OCI-LY7 (cell line): ENCODE results near the gene MTURN. TPM values are rescaled to one million over a fixed set of nuclear protein-coding genes. Genes with fewer than 3 reads are reported as not detected.
A peak's percentile ranks its signal among the peaks of the same experiment; 100 is the strongest.

Experiments
- Bru-seq: library from RNA; stranded (reverse); fragments of 400-500 nt; gene quantifications from one replicate; lab custom pipeline; 2021; lab: Mats Ljungman, UMichigan
- BruChase-seq, 2 experiments: library from RNA; stranded (reverse); fragments of 400-500 nt; gene quantifications; one replicate each; lab custom pipeline; 2021; lab: Mats Ljungman, UMichigan
- BruUV-seq: library from RNA; stranded (reverse); fragments of 400-500 nt; replicated peaks from 2 replicates; lab custom pipeline; 2021; lab: Mats Ljungman, UMichigan
- CTCF ChIA-PET: fragments of 300-600 bp; sonication (Branson Sonifier 250); formaldehyde crosslinking; loops from one replicate; lab custom pipeline; 2022; ENCODE audit warnings: antibody characterized with exemption; ENCODE audit not compliant: unreplicated experiment; lab: Charles Lee
- POLR2A ChIA-PET: fragments of 300-600 bp; sonication (Branson Sonifier 250); formaldehyde crosslinking; loops from one replicate; lab custom pipeline; 2022; ENCODE audit warnings: antibody characterized with exemption; lab: Charles Lee
- DNase-seq: peaks from one replicate; pipeline ENCODE4 v3.0.0-alpha.2; 2015; ENCODE audit warnings: low spot score
- H2AFZ ChIP-seq: fragments of 200-600 bp; sonication (generic), shearing (Covaris generic); 2 replicates; pipeline ENCODE4 v1.6.1; 2014; ENCODE audit warnings: mild to moderate bottlenecking, antibody characterized with exemption, low read length, moderate library complexity
- H3K27ac ChIP-seq: fragments of 200-600 bp; sonication (generic); 2 replicates; pipeline ENCODE4 v1.5.1; 2014; ENCODE audit warnings: mixed run types, low read depth, mild to moderate bottlenecking, moderate library complexity, low read length, inconsistent platforms; ENCODE audit not compliant: poor library complexity, severe bottlenecking
- H3K36me3 ChIP-seq: fragments of 200-600 bp; sonication (generic); 2 replicates; pipeline ENCODE4 v1.6.1; 2014; ENCODE audit warnings: mild to moderate bottlenecking, antibody characterized with exemption, low read length, moderate library complexity, mixed read lengths; ENCODE audit not compliant: insufficient read depth
- H3K4me1 ChIP-seq: fragments of 200-600 bp; sonication (generic); 2 replicates; pipeline ENCODE4 v1.5.1; 2014; ENCODE audit warnings: mild to moderate bottlenecking, low read length; ENCODE audit not compliant: insufficient read depth, poor library complexity, severe bottlenecking
- H3K4me2 ChIP-seq: fragments of 200-600 bp; sonication (generic); 2 replicates; pipeline ENCODE4 v1.6.1; 2014; ENCODE audit warnings: mild to moderate bottlenecking, low read length
- H3K4me3 ChIP-seq: fragments of 200-600 bp; sonication (generic); 2 replicates; pipeline ENCODE4 v1.5.1; 2014; ENCODE audit warnings: mild to moderate bottlenecking, low read depth, low read length; ENCODE audit not compliant: poor library complexity, severe bottlenecking
- H3K79me2 ChIP-seq: fragments of 200-600 bp; sonication (generic); 2 replicates; pipeline ENCODE4 v1.6.1; 2016; ENCODE audit warnings: low read depth, mild to moderate bottlenecking, low read length, moderate library complexity, mixed read lengths; ENCODE audit not compliant: insufficient read depth
- H3K9me2 ChIP-seq: fragments of 200-600 bp; sonication (generic); 2 replicates; pipeline ENCODE4 v1.6.1; 2016; ENCODE audit warnings: mild to moderate bottlenecking, low read length, mixed read lengths; ENCODE audit not compliant: insufficient read depth
- H3K9me3 ChIP-seq: fragments of 200-600 bp; sonication (generic); 2 replicates; pipeline ENCODE4 v1.6.1; 2014; ENCODE audit warnings: mild to moderate bottlenecking, mixed run types, low read length, mixed read lengths
- H4K20me1 ChIP-seq: fragments of 200-600 bp; sonication (generic); 2 replicates; pipeline ENCODE4 v1.6.1; 2014; ENCODE audit warnings: mild to moderate bottlenecking, antibody characterized with exemption, low read length, moderate library complexity, mixed read lengths; ENCODE audit not compliant: insufficient read depth
- EZH2phosphoT487 ChIP-seq: fragments of 200-600 bp; sonication (generic); IDR thresholded peaks from 2 replicates; pipeline ENCODE4 v1.6.1; 2018; ENCODE audit warnings: low read depth, borderline replicate concordance, mild to moderate bottlenecking, mixed run types, antibody characterized with exemption, low read length, moderate library complexity, mixed read lengths
- intact Hi-C: fragments of 100-400 bp; cut with micrococcal nuclease; formaldehyde crosslinking; loops from one replicate; pipeline ENCODE4 v1.10.0; 2022; ENCODE audit not compliant: unreplicated experiment
- long read RNA-seq: library from polyadenylated mRNA; stranded (forward); transcript quantifications from one replicate; pipeline ENCODE4 v2.0.0, GENCODE V29; 2022
- total RNA-seq, 2 experiments: library from RNA; depleted of rRNA in 1 of 2; stranded (reverse); fragments of >200 nt in 1 of 2; shearing (Covaris generic) in 1 of 2; gene quantifications; 2 replicates each; pipeline ENCODE4 v1.2.3, GENCODE V29; 2014 to 2022
- TF ChIP-seq, protein P1 (sequence below): fragments of 200-600 bp; sonication (generic); conservative IDR thresholded peaks from 2 replicates; pipeline ENCODE4 v1.5.1; 2014; ENCODE audit warnings: mild to moderate bottlenecking, antibody characterized with exemption, low read length, moderate library complexity, mixed read lengths

The MTURN gene
- total RNA-seq (2014; rRNA removed; shearing (Covaris generic)) (1.7 and 2.9 TPM in 2 replicates), total RNA-seq (2022) (3.3 and 4.1 TPM in 2 replicates), Bru-seq, nascent RNA (percentile 38 among the genes with signal in this experiment), BruChase-seq, experiment 1, labeled RNA remaining after a 6-hour chase (percentile 41 among the genes with signal in this experiment), BruChase-seq, experiment 2, labeled RNA remaining after a 2-hour chase (percentile 43 among the genes with signal in this experiment)
- long read RNA-seq, partial matches to known transcripts = 0 of 1 reads
- long read RNA-seq, other reads (novel, unspliced or antisense) = 0 of 1 reads

DNA sequence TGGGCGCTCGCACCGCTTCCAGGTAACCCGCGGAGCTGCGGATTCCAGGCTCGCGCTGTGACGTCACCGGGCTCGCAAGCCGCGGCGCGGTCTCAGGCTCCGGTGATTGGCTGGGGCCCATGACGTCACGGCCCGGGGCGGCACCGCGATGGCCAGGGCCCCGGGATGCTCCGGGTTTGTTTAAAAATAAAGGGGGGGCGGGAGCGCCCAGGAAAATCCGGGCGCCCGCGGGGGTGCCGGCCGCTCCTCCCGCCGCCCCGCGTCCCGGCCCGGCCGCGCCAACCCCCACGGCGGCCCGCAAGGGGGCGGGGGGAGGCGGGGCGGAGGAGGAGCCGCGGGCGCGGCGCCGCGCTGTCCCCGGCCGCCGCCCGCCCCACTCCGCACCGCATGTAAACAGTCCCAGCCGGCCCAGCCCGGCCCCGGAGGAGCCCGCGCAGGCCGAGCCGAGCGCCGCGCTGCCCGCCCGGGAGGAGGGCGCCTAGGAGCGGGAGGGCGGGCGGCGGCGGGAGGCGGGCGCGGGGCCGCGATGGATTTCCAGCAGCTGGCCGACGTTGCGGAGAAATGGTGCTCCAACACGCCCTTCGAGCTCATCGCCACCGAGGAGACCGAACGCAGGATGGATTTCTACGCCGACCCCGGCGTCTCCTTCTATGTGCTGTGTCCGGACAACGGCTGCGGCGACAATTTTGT is at the start of gene MTURN:
TSS of gene MTURN (plus strand) at position 376 of the 690 bp plus-strand sequence. CDS start at position 527, 151 bp downstream.
- Histone ChIP-seq H2AFZ (peak within 1 kb of the TSS; percentile 74), H4K20me1 (no peaks in the 10 kb centered on the region), H3K36me3 (no peaks in the 10 kb centered on the region), H3K9me3 (no peaks in the 10 kb centered on the region), H3K9me2 (no peaks in the 10 kb centered on the region), H3K27ac (no peak within 1 kb of the TSS), H3K4me3 (peak within 1 kb of the TSS; percentile 74), H3K4me2 (peak within 1 kb of the TSS; percentile 88), H3K79me2 (no peaks in the 10 kb centered on the region), H3K4me1 (peaks cover 9% of the 10 kb centered on the region)
- TF ChIP-seq, protein P1, sequence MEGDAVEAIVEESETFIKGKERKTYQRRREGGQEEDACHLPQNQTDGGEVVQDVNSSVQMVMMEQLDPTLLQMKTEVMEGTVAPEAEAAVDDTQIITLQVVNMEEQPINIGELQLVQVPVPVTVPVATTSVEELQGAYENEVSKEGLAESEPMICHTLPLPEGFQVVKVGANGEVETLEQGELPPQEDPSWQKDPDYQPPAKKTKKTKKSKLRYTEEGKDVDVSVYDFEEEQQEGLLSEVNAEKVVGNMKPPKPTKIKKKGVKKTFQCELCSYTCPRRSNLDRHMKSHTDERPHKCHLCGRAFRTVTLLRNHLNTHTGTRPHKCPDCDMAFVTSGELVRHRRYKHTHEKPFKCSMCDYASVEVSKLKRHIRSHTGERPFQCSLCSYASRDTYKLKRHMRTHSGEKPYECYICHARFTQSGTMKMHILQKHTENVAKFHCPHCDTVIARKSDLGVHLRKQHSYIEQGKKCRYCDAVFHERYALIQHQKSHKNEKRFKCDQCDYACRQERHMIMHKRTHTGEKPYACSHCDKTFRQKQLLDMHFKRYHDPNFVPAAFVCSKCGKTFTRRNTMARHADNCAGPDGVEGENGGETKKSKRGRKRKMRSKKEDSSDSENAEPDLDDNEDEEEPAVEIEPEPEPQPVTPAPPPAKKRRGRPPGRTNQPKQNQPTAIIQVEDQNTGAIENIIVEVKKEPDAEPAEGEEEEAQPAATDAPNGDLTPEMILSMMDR = no peak
- no peak for TF ChIP-seq EZH2phosphoT487
- DNase-seq = peak; percentile 73
- POLR2A ChIA-PET = interaction anchor here (1.0 to 1.4 kb wide), 2 partner anchors 11 to 15 kb away, joined by 5 to 9 read pairs; no protein-coding TSS in a partner anchor
- no TSS peak for BruUV-seq
- intact Hi-C loops = no loop called here
- CTCF ChIA-PET = interaction anchor here (1.6 kb wide), 1 partner anchor 29 kb away, joined by 4 read pairs; no protein-coding TSS in a partner anchor

DNA sequence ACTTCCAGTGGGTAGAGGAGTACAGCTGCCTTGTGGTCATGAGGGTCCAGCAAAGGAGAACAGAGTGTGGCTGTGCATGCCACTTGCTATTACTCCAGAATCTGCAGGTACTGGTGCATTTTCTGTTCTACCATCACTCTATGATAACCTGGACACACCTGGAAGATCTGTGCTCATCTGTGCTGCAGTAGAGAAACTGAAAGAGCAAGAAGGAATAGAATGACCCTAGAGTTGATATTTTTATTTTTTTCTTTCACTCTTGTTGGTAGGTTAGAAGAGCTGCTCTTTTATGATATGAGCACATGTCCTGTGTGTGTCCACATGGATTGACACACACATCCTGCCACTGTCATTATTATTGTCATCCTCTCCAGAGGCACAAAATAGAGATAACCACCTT is 48.3 kb upstream of the MTURN start:
- Histone ChIP-seq H3K4me3 (no peak overlapping the region), H4K20me1 (no peaks in the 10 kb centered on the region), H3K9me3 (no peaks in the 10 kb centered on the region), H2AFZ (no peak overlapping the region), H3K79me2 (no peaks in the 10 kb centered on the region), H3K9me2 (no peaks in the 10 kb centered on the region), H3K4me1 (no peaks in the 10 kb centered on the region), H3K36me3 (no peaks in the 10 kb centered on the region), H3K4me2 (no peak overlapping the region), H3K27ac (no peak overlapping the region)
- CTCF ChIA-PET = no interaction called here
- no TSS peak for BruUV-seq
- TF ChIP-seq EZH2phosphoT487 = no peak
- TF ChIP-seq, protein P1 = no peak
- POLR2A ChIA-PET = no interaction called here
- intact Hi-C loops = no loop called here
- no peak for DNase-seq
